HT-29 (cell line): ENCODE results near the gene LAT. TPM values are rescaled to one million over a fixed set of nuclear protein-coding genes. Genes with fewer than 3 reads are reported as not detected.

Experiments used
- DNase-seq: peaks from one replicate; pipeline ENCODE4 v3.0.0-alpha.2; 2015; ENCODE audit warnings: low spot score
- total RNA-seq: library from RNA; depleted of rRNA; stranded (reverse); fragments of >200 nt; shearing (Covaris generic); gene quantifications from 2 replicates; pipeline ENCODE4 v1.2.3, GENCODE V29; 2014

LAT gene
- total RNA-seq, 1 experiment from 2014 or later: 14.8 TPM

DNA sequence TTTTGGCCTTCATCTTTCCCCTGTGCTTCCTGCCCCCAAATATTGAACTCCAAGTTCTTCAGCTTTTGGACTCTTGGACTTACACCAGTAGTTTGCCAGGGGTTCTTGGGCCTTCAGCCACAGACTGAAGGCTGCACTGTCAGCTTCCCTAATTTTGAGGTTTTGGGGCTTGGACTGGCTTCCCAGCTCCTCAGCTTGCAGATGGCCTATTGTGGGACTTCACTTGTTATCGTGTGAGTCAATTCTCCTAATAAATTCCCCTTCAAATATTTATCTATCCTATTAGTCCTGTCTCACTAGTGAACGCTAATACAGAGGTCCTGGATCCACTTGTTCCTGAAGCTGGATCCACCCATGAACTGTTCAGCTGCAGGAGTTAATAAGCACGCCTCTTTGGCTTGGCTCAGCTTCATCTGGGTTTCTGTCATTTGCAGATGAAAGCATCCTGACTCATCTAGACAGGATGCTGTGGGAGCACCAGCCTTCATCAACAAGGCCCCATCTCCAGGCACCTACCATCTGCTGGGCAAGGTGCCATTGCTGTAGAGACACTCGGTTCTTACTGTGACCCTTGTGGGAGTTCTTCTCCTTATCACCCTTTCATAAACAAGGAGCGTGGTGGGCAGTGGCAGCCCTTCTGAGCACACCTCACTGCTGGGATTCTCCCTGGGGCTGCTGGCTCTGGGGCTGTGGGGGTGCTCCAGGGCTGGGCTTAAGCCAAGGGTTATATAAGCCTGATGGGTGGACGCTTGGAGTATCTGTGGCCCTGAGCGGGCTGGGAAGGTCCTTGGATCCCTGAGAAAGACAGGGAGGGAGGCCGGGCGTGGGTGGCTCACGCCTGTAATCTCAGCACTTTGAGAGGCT, 23.1 kb downstream of the LAT start:
- DNase-seq: no peak

DNA sequence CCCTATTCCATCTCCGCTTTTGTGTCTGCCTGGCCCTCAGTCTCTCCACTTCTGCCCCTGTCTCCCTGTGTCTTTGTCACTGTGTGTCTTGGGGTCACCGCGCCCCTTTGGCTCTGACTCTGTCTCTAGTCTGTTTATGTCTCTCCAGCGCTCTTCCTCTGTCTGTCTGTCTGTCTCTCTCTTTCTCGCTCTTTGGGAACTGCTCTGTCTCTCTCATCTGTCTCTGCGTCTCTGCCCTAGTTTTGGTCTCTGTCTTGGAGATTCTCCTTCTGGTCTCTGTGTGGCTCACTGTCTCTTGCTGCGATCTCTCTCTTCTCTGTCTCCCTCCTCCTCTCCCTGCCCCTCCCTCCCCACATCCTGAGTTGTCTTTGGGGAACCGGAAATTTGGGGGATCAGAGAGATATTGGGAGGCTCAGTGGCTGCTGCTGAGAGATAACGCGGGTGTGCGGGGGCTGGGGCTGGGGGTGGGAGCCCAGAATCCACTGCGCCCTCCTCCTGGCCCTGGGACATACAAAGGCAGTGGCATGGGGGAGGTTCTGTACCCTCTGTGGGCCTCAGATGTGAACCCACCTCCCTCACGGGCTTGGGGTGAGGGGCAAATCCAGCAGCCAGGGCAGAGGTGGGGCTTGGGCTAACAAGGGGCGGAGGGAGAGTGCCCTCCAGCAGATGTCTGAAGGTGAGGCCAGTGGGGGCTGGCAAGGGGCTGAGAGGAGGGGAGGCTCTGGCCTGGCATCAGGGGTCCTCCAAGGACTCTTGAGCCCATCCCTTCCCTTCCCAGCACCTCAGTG, 24.4 kb downstream of the LAT start:
- DNase-seq: no peak

DNA sequence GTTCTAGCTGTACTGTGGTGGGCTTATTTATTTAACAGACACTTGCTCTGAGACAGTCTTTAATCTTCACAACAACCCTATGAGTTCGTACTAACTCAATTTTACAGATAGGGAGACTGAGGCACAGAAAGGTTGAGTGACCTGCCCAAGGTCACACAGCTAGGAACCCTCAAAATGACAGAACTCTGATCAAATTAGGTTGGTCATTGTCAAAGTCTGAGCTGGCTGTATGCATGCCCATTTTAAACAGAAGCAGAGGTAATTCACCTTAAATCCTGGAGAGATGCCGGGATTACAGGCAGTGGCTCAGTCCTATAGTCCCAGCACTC, 24.9 kb downstream of the LAT start:
- DNase-seq: no peak

DNA sequence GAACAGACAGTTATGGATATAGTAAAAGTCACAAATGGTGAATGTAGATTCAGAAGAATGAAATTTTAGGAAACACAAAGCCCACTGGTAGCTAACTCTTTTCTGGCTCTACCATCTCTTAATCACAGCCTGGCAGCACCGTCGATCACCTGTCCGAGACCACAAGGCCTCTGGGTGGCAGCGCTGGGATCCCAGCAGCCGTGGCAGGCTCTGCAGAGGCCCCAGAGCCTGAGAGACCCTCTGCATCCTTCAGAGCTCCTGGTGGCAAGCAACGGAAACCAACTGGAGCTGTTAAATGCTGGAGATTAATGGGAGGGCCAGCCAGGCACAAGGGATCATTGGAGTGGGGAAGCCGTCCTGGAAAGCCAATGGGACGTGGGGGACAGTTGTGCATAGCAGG, 26.3 kb downstream of the LAT start:
- DNase-seq: no peak

DNA sequence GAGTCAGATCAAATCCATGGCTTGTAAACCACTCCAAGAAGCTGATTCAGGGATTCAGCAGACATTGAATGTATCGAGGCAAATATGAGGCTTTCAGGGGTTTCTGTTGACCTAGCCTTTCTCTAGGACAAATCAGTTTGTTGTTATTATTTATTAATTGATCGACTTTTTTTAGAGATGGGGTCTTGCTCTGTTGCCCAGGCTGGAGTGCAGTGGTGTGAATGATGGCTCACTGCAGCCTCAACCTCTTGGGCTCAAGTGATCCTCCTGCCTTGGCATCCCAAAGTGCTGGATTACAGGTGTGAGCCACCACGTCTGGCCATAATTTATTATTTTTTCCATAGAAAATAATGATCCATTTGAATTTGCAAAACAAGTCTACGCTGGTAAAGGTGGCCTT, 27.0 kb downstream of the LAT start:
- no peak for DNase-seq

DNA sequence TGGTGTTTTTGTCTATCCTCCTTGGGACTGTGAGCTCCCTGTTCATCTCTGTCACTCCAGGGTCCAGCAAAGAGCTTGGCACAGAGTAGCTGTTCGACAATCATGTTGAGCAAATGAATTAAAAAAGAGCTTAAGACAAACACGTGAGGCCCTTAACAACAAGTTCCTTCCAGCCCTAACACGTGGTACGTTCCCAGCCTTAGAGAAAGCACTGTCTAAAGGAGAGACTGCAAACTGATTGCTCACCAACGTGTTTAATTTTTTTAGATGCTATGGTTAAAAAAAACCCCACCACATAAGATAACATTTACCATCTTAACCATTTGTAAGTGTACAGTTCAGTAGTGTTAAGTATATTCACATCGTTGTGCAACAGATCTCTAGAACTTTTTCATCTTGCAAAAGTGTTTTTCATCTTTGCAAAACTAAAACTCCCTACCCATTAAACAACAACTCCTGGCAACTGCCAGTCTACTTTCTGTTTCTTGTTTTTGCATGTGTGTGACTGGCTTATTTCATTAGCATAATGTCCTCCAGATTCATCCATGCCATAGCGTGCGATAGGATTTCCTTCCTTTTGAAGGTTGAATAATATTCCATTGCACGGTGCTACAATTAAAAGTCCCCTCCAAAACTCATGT, 28.2 kb downstream of the LAT start:
- DNase-seq: no peak

DNA sequence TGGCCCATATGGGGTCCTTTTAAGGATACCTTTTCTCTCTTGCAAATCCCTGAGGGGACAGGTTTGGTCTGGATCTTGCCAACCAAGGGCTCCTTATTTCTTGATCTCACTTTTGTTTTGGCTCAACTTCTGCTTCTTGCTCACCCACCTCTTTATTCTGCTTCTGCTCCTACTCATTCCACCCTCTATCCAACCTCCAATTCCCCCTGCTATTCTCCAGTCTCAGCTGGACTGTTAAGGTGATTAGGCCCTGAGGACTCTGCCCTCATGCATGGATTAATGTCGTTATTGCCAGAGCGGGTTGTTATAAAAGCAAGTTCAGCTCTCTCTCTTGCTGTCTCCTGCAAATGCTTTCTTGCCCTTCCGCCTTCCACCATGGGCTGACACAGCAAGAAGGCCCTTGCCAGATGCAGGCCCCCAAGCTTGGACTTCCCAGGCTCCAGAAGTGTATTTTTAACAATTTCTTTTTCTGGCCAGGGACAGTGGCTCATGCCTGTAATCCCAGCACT, 29.8 kb downstream of the LAT start:
- no peak for DNase-seq

DNA sequence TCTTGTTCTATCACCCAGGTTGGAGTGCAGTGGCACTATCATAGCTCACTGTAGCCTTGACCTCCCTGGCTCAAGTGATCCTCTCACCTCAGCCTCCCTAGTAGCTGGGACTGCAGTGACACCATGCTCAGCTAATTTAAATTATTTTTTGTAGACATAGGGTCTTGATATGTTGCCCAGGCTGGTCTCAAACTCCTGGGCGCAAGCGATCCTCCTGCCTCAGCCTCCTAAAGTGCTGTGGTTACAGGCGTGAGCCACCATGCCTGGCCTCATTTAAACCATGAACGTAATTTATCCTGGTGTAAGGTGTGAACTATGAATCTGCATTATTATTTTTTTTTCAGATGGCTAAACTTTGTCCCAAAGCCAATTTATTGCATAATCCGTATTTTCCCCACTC, 37.3 kb downstream of the LAT start:
- DNase-seq: no peak

DNA sequence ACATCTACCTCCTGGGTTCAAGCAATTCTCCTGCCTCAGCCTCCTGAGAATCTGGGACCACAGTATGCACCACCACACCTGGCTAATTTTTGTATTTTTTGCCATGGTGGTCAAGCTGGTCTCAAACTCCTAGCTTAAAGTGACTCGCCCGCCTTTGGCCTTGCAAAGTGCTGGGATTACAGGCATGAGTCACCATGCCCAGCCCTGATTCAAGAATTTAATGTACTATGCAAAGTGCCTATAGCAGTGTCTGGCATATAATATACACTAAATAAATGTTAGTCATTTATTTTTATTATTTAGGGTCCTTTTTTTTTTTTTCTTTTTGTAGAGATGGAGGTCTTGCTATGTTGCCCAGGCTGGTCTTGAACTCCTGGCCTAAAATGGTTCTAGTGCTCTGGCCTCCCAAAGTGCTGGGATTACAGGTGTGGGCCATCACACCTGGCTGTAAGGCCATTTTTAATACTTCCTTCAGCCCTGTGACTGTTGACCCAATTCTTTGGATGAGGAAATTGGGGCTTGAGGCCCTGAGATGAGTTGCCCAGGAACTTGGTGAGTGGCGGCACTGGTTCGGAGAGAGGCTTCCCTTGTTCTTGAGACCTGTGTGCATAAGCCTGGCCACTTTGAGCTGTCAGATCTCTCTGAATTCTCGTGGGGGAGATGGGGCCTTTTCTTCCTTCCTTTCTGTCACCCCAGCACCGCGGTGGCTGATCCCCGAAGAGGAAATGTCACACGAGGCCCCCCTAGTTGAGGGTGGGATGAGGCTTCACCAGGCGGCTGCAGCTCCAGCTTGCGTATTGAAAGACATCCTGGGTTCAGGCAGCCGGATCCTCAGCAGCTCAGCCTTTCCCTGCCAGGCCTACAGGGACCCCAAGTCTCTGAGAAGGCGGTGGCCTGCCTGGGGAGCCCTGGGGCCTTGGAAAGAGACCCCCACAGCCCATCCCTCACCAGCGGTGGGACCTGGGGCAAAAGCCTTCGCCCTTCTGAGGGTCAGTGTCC, 38.7 kb downstream of the LAT start:
- no peak for DNase-seq

DNA sequence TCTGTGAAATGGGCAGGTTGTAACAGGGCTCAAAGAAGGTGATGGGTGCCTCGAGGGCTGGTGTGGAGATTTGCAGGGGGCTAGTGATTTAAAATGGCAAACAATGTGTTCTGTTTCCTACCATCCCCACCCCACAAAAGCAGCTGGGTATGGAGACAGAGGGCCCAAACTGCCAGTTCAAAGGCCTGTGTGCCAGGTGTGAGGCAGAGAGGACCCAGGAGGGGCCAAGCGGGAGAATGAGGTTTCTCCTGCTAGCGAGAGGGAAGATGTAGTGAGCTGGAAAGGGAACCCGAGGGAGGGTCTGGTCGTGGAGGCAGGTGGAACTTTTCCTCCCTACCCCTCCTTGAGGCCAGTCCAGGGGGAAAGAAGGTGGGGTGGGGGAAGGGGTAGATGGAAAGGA, 39.4 kb downstream of the LAT start:
- no peak for DNase-seq

DNA sequence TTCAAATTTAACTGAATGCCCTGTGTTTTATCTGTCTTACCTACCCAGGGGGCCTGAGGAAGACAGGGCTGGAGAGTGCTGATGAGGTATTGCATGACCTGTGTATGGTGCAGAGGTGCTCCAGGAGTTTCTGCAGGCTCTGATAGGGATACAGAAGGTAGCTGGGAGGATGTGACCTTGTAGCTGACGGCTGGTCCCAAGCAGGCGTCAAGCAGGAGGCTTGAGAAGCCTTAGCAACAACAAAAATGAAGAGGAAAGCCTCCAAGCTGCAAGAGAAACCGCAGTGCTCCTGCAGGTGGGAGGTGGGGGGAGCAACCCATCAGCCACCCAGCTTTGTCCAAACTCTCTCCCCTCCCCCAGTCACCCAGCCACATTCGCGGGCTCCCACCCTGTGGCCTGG, 40.4 kb downstream of the LAT start:
- no peak for DNase-seq

DNA sequence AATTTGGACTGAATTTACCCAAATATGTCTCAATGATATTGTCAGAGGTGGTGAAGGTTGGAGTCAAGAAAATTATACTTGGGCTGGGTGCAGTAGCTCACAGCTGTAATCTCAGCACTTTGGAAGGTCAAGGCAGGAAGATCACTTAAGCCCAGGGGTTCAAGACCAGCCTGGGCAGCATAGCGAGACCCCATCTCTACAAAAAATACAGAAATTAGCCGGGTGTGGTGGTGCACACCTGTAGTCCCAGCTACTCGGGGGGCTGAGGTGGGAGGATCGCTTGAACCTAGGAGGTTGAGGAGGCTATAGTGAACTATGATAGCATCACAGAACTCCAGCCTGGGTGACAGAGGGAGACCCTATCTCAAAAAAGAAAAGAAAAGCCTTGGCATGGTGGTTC, 40.9 kb downstream of the LAT start:
- DNase-seq: no peak

DNA sequence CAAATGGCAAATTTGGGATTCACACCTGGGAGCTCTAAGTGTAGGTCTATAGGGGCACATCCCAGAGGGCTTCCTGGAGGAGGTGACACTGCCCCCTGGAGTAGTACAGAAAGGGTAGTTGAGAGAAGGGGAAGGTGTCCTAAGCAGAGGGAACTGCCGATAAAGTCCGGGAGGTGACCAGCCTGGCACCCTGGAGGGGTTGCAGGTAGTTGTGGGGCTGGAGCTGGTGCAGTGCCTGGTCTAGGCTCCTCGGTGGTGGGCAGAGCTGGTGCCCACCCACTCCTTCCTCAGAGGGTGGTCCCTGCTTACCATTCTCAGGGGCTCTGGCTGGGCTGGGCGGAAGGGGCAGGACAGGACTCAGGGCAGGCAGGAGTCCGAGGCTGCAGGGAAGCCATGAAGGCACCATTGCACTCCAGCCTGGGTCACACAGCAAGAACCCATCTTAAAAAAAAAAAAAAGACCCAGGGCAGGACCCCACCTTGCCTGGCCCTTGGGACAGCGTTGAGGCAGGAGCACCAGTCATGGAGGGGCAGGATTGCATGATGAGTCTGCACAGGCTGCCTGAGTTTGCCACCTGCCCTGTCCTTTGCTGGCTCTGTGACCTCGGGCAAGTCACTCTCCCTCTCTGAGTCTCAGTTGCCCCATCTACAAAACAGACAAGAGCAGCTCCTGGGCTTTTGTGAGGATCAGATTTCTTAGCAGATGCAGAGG, 43.8 kb downstream of the LAT start:
- no peak for DNase-seq

DNA sequence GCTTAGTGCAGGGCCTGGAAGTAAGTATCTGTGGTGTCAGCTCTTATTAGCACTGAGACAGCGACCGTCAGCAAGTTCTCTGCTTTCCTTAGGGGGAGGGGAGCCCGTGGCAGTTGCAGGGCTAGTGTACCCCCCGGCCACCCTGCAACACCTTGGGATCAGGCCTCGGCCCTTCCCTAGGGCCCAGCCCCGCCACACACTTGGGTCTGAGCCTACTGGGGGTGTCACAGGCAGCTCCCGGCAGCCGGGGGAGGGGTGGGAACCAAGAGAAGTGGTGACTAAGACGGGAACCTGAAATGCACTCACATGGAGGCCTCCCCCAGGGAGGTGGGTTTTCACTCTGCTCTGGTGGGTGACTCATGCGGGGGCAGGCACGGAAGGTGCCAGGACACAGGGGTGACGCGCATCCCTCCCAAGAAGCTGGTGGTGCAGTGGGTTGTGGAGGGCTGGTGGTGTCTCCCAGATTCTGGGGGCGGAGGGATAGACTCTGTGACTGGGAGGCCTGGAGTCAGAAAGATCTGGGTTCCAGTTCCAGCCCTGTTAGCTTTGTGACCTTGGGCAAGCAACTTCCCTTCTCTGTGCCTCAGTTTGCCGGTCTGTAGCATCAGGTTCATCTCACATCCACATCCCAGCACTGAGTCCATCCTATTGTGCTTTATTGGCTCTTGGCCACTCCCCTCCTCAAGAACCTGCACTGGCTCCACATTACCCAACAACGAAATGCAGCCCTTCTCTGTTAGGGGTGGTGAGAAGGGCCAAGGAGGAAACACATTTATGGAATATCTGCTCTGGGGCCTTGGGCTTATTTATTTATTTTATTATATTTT, 44.5 kb downstream of the LAT start:
- no peak for DNase-seq

DNA sequence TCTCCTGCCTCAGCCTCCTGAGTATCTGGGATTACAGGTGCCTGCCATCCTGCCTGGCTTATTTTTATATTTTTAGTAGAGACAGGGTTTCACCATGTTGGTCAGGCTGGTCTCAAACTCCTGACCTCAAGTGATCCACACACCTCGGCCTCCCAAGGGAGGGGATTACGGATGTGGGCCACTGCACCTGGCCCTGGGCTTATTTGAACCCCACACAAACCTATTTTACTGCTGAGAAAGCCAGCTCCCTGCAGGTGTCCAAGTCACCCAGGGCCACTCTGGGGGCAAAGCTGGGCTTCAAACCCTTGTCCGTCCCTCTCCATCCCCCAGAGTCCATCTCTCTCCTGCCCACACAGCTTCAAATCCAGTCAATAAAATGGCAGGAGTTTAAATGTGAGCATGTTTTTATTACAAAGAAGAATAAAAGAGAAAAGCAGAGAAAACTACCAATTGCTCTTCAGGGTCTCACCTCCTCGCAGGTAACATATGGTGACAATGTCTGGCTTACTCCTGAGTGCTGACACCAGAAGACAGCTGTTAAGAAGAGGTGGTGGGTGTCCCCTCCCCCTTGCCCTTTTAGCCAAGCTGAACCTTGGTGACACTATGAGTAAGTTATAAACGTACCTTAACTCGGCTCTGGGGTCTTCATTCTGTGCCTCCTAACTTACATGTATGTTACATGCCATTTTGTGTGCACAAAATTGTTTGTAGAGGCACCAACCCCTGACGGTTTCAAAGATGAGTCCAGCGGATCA, 45.4 kb downstream of the LAT start:
- no peak for DNase-seq
